OCI-LY3 (cell line): ENCODE results near the gene MS4A7.

ENCODE experiments used
- H2AFZ ChIP-seq: fragments of 200-600, 300-600 bp; shearing (Covaris generic); 2 replicates; pipeline ENCODE4 v1.6.0; 2014; ENCODE audit warnings: antibody characterized with exemption, low read depth, low read length
- H3K27ac ChIP-seq: fragments of 200-600, 300-600 bp; sonication (generic); 2 replicates; pipeline ENCODE4 v1.5.1; 2014; ENCODE audit warnings: mild to moderate bottlenecking, low read length, moderate library complexity, mixed read lengths
- H3K27me3 ChIP-seq: fragments of 200-600, 300-600 bp; sonication (generic); 2 replicates; pipeline ENCODE4 v1.6.1; 2014; ENCODE audit warnings: low read depth, low read length, mixed read lengths
- H3K36me3 ChIP-seq: fragments of 200-600, 300-600 bp; sonication (generic); replicated peaks from 2 replicates; pipeline ENCODE3; 2014; ENCODE audit warnings: low read depth, low read length, mixed read lengths
- H3K4me1 ChIP-seq: fragments of 300-600, 200-600 bp; sonication (generic); 2 replicates; pipeline ENCODE4 v1.6.1; 2014; ENCODE audit warnings: low read length, mixed read lengths
- H3K4me2 ChIP-seq: fragments of 200-600, 300-600 bp; sonication (generic); 2 replicates; pipeline ENCODE4 v1.6.1; 2014; ENCODE audit warnings: low read length, mixed read lengths
- H3K4me3 ChIP-seq: fragments of 300-600, 200-600 bp; sonication (generic); 2 replicates; pipeline ENCODE4 v1.5.1; 2014; ENCODE audit warnings: antibody characterized with exemption, mild to moderate bottlenecking, low read length, moderate library complexity
- H3K79me2 ChIP-seq: fragments of 300-600, 200-600 bp; shearing (Covaris generic); 2 replicates; pipeline ENCODE4 v1.6.1; 2014; ENCODE audit warnings: mild to moderate bottlenecking, low read length, mixed read lengths
- H3K9ac ChIP-seq: fragments of 300-600, 200-600 bp; shearing (Covaris generic); 2 replicates; pipeline ENCODE4 v1.6.0; 2014; ENCODE audit warnings: mild to moderate bottlenecking, low read length, moderate library complexity
- H3K9me3 ChIP-seq: fragments of 200-600, 300-600 bp; shearing (Covaris generic); 2 replicates; pipeline ENCODE4 v1.6.1; 2014; ENCODE audit warnings: low read length, mixed read lengths; ENCODE audit not compliant: insufficient read depth
- H4K20me1 ChIP-seq: fragments of 200-600, 300-600 bp; sonication (generic); 2 replicates; pipeline ENCODE4 v1.6.1; 2016; ENCODE audit warnings: low read length, mixed read lengths; ENCODE audit not compliant: insufficient read depth
- EZH2phosphoT487 ChIP-seq: fragments of 200-600 bp; shearing (Covaris generic); IDR thresholded peaks from 2 replicates; pipeline ENCODE4 v1.6.1; 2018; ENCODE audit warnings: antibody characterized with exemption, mixed run types, low read depth
- TF ChIP-seq, protein P1 (sequence below): fragments of 200-600, 300-600 bp; sonication (generic); IDR thresholded peaks from 2 replicates; pipeline ENCODE4 v1.5.1; 2014; ENCODE audit warnings: antibody characterized with exemption, low read length, low read depth

MS4A7 gene

DNA sequence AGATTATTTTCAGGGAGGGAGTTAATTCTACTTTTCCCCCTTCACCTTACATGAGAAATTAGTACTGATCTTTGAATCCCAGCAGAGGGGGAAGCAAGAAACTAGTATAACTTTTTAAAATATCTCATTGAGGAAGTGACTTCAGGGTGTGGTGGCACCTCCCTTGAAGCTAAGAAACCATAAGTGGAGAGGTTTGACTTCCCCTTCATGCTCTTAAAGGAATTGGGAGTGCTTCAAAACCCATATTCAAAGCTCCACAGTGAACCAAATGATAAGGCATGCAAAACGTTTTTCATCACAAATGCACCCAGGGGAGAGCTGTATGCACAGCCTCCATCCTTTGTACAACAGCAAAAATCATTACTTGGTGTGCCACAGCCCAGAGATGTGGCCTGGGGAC, 18.5 kb downstream of the MS4A7 start:
- peak overlapping the region; percentile 54; the same call in 1 of the 2 replicates for H2AFZ ChIP-seq

DNA sequence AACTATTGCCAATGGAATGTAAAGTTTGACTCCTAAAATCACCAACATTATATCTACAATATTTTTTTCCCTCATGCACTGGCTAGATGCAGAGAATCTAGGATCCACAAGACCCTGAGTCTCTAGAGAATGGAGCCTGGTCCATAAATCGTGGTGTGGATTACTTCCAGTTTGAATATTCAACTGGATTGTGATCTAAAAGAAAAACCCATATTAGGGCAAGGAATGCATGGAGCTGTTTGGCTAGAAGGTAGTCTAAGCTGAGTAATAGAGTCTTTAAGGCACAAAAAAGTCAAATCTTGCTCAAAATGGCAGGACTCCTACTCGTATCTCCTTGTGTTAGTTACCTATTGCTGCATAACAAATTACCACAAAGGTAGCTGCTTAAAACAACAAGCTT, 41.7 kb downstream of the MS4A7 start:
- no peak overlapping the region for H3K9ac ChIP-seq
- H3K27ac ChIP-seq, result no peak overlapping the region
- H3K4me1 ChIP-seq, result no peaks in the 10 kb centered on the region
- no peaks in the 10 kb centered on the region; the same call in 1 of the 2 replicates for H3K9me3 ChIP-seq
- no peaks in the 10 kb centered on the region for H4K20me1 ChIP-seq
- TF ChIP-seq, protein P1, sequence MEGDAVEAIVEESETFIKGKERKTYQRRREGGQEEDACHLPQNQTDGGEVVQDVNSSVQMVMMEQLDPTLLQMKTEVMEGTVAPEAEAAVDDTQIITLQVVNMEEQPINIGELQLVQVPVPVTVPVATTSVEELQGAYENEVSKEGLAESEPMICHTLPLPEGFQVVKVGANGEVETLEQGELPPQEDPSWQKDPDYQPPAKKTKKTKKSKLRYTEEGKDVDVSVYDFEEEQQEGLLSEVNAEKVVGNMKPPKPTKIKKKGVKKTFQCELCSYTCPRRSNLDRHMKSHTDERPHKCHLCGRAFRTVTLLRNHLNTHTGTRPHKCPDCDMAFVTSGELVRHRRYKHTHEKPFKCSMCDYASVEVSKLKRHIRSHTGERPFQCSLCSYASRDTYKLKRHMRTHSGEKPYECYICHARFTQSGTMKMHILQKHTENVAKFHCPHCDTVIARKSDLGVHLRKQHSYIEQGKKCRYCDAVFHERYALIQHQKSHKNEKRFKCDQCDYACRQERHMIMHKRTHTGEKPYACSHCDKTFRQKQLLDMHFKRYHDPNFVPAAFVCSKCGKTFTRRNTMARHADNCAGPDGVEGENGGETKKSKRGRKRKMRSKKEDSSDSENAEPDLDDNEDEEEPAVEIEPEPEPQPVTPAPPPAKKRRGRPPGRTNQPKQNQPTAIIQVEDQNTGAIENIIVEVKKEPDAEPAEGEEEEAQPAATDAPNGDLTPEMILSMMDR, result no peak
- TF ChIP-seq EZH2phosphoT487, result no peak
- H3K4me3 ChIP-seq, result no peak overlapping the region
- H3K79me2 ChIP-seq, result no peaks in the 10 kb centered on the region
- no peaks in the 10 kb centered on the region for H3K36me3 ChIP-seq
- no peak overlapping the region for H3K4me2 ChIP-seq
- no peak overlapping the region for H2AFZ ChIP-seq
- H3K27me3 ChIP-seq, result no peaks in the 10 kb centered on the region

More for the DNA sequence above, 18.5 kb downstream of the MS4A7 start:
- Histone ChIP-seq H3K4me3 (peak overlapping the region; percentile 31), H3K4me1 (peaks cover 20% of the 10 kb centered on the region), H3K27me3 (no peaks in the 10 kb centered on the region), H3K9ac (peak overlapping the region; percentile 35; the same call in 1 of the 2 replicates), H4K20me1 (no peaks in the 10 kb centered on the region), H3K9me3 (no peaks in the 10 kb centered on the region), H3K79me2 (no peaks in the 10 kb centered on the region), H3K4me2 (peak overlapping the region; percentile 47), H3K27ac (peak overlapping the region; percentile 82), H3K36me3 (peaks cover 3% of the 10 kb centered on the region)
- TF ChIP-seq, protein P1, result no peak
- TF ChIP-seq EZH2phosphoT487, result no peak

DNA sequence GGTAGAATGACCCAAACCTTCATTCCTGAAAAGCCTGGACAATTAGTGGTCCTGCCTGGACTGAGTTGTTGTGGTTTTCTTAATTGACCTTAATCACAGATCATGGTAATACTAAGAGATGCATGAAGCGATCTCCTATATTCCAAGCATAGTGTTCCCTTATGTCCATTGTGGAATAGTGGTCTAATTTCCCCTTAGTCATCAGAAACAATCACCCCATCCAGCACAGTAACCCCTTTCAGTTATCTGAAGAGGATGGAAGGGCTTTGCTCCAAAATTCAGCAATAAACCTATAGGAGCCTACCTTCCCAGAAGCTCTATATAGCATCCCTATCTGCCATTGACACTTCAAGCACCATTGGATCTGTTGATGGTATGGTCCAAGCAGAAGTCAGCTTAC, 44.3 kb downstream of the MS4A7 start:
- Histone ChIP-seq H3K9ac (no peak overlapping the region), H3K27ac (no peak overlapping the region), H3K79me2 (no peaks in the 10 kb centered on the region), H3K27me3 (no peaks in the 10 kb centered on the region), H3K4me2 (no peak overlapping the region), H4K20me1 (no peaks in the 10 kb centered on the region), H3K4me1 (no peaks in the 10 kb centered on the region), H2AFZ (no peak overlapping the region), H3K4me3 (no peak overlapping the region), H3K36me3 (no peaks in the 10 kb centered on the region), H3K9me3 (no peaks in the 10 kb centered on the region; the same call in 1 of the 2 replicates)
- TF ChIP-seq, protein P1, result no peak
- no peak for TF ChIP-seq EZH2phosphoT487

DNA sequence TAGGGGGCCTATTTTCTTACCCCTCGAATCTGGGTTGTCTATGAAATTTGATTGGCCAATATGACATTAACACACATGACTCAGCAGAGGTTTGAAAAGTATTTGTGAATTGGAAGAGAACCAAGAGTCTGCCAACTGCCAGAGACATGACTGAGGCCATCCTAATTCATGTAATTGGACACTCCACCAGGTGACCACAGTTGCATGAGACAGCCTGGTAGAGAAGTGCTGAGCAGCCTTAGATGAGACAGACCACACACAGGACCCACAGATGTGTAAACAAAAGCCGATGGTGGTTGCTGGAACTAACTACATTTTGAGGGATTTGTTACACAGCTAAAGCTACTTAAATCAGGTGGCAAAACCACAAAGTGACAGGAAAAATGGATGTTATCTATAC, 50.2 kb downstream of the MS4A7 start:
- H4K20me1 ChIP-seq, result no peaks in the 10 kb centered on the region
- no peaks in the 10 kb centered on the region for H3K36me3 ChIP-seq
- no peaks in the 10 kb centered on the region for H3K4me1 ChIP-seq
- no peak overlapping the region for H3K27ac ChIP-seq
- no peaks in the 10 kb centered on the region for H3K79me2 ChIP-seq
- TF ChIP-seq, protein P1, result no peak
- no peak for TF ChIP-seq EZH2phosphoT487
- no peak overlapping the region for H2AFZ ChIP-seq
- no peak overlapping the region for H3K4me3 ChIP-seq
- no peaks in the 10 kb centered on the region for H3K9me3 ChIP-seq
- no peaks in the 10 kb centered on the region for H3K27me3 ChIP-seq
- H3K4me2 ChIP-seq, result no peak overlapping the region
- H3K9ac ChIP-seq, result no peak overlapping the region
